HuH-7.5 (cell line): Measurements from ENCODE around the gene PAQR9.

ENCODE experiments used
- DNase-seq: peaks from one replicate; pipeline ENCODE4 v3.0.0; 2011; ENCODE audit warnings: low spot score

Gene PAQR9

DNA sequence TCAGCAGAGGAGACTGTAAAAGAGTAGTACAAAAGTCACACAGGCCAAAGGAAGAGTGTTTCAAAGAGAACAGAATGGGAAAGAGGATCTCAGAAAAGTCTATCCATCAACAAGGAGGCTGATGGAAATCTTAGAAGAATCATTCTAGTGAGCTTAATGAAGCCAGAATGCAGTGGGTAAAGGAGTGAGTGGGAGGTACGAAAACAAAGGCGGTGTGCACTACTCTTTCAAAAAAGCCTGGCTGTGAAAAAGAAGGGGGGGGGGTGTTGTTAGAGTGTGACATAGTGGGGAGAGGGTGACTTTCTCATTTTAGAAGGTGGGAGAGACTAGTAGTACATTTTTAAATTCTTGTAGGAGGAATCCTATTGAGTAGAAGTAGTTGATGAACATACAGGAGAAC, 11.7 kb downstream of the PAQR9 start:
- DNase-seq = no peak

DNA sequence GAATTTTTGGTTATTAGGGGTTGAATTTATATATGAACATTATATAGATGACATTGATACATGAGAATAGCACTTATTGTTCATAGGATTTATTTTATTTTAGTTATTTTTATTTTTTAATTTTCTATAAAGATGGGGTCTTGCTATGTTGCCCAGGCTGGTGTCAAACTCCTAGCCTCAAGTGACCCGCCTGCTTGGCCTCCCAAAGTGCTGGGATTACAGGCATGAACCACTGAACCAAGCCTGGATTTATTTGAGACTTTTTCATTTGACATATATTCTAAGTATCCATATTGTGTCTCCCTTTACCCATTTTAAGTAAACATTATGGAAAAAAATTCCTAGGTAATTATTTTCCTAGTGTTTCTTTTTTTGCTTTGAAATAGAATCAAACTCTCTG, 12.5 kb downstream of the PAQR9 start:
- DNase-seq = no peak

GRCh38 chr3:142947799-142948575, 15.5 kb downstream of the PAQR9 start:
- no peak for DNase-seq

DNA sequence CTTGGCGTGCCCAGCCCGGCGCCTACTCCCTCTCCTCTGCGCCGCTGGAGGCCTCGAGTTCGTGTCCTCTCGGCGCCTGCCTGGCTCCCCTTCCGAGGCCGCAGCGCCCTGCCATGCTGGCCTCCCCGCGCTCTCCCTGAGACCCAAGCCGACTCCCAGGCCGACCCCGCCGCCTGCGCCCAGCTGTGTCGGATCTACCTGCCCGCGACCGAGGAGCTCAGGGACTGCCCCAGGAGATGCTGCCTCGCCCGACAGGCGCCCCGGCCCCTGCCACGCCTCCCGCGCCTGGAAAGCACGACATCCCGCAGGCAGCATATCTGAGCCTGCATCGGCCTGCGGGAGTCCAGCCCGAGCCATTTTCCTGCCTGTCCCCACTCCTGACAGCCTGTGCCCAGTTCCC, 16.1 kb downstream of the PAQR9 start:
- DNase-seq = no peak

- DNase-seq = no peak
Measured at GRCh38 chr3:142946861-142947260, 16.6 kb downstream of the PAQR9 start.

GRCh38 chr3:142945023-142945422, 18.5 kb downstream of the PAQR9 start:
- no peak for DNase-seq

DNA sequence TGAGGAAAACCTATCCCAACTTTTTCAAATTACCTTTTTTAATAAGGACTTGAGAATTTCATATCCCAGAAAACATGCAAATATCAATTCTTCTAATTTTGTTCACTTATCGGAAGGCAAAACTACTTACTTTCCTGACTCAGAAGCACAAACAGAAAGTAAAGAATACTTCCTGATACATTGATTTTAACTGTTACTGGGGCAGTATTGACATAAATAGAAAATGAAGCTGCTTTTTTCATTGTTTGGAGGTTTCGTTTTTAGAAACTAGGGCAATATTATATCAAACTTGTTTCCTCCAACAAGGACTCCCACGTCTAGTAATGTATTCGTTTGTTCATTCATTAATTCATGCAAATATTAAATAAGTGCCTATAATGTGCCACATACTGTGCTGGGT, 19.1 kb downstream of the PAQR9 start:
- DNase-seq = no peak

- DNase-seq = no peak
Measured at GRCh38 chr3:142943870-142944269, 19.6 kb downstream of the PAQR9 start.

- no peak for DNase-seq
Measured at GRCh38 chr3:142943349-142943748, 20.1 kb downstream of the PAQR9 start.

- peak; percentile 67 for DNase-seq
Measured at GRCh38 chr3:142941373-142942123, 21.9 kb downstream of the PAQR9 start.

DNA sequence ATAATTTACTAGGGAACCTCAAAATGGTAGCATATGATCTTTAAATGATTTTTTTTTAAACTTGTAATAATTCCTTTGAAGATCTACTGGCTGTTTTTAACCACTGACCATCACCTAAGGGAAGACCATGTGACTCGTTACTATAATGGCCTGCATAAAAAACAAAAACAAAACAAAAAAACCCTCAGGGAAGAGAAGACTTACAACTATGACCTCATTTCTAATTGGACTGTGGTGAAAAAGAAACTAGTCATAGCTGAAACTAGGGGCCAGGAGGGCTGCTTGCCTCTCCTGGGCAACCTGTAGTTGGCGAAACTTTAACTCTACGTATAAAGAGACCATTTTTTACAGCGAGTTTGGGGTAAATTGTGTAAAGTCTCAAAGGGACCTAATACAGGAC, 23.0 kb downstream of the PAQR9 start:
- no peak for DNase-seq

GRCh38 chr3:142940000-142940399, 23.5 kb downstream of the PAQR9 start:
- DNase-seq = no peak

DNA sequence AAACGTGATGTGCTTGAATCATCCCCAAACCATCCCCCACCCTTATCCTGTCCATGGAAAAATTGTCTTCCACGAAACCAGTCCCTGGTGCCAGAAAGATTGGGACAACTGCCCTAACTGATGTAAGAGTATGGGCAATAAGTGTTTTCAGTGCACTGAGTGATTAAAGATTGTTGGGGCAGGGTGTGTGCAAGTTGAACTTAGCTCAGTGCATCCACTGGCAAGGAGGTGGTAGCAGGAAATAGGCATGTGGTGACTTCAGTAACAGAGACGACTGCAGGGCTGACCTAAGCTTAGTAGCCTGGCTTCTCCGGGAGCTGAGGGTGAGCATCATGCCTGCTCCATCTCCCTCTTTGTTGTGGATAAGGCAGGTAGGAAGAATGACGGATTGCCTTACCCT, 27.5 kb downstream of the PAQR9 start:
- no peak for DNase-seq

GRCh38 chr3:142934887-142935269, 28.6 kb downstream of the PAQR9 start:
- no peak for DNase-seq

GRCh38 chr3:142934128-142934886, 29.2 kb downstream of the PAQR9 start:
- DNase-seq = no peak

- no peak for DNase-seq
Measured at GRCh38 chr3:142931222-142931621, 32.3 kb downstream of the PAQR9 start.

DNA sequence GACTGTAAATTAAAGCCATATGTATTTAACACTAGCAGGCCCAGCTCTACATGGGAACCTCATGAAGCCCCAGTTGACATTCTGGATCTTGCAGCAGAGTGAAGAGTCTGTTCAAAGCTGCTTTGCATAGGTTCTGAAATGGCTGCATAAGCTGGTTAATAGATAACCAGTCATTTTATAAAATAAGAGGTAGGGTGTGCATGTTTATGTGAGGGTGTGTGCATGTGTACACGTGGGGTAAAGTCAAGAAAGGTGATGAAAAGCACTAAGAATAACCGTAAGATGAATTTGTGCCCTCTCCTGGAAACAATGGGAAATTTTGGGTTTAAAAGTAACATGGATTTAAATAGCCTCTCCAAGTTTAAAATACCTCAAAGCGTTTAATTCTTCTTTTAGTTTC, 33.0 kb downstream of the PAQR9 start:
- DNase-seq = no peak

DNA sequence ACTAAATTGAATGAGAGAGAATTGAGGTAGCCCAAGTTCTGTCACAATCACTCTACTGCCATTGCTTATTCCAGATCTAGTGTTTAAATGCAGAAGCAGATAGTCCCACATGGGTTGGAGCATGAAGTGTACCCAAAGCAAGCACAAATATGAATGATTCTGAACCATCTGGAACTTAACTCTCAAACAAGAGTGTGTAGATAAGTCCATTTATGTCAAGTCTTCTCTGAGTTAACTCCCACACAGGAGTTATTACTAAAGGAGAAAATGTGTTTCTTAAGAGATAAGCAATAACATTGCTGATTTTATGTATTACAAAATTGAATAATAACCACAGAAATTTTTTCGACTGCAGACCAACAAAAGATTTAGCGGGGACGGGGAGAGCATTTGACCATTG, 33.6 kb downstream of the PAQR9 start:
- DNase-seq = no peak

DNA sequence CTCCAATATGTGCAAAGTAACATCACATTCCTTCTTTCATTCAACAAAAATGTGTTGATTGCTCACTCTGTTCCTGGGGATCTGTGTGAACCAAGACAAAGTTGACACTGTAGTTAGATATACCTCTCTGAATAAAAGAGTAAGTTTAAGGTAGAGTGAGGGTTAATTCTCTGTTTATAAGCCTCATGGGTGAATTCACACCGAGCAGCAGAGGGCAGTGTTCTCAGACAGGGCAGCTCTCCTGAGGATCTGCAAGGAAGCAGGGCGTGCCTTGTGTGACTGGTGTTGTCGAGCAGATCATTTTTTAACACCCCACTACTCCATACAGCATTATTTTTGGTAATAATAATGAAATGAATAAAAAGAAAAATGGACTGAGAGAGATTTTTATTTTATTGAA, 34.4 kb downstream of the PAQR9 start:
- no peak for DNase-seq

GRCh38 chr3:142926368-142926944, 37.0 kb downstream of the PAQR9 start:
- DNase-seq = no peak

- no peak for DNase-seq
Measured at GRCh38 chr3:142925140-142925539, 38.3 kb downstream of the PAQR9 start.

- DNase-seq = no peak
Measured at GRCh38 chr3:142923694-142924093, 39.8 kb downstream of the PAQR9 start.

DNA sequence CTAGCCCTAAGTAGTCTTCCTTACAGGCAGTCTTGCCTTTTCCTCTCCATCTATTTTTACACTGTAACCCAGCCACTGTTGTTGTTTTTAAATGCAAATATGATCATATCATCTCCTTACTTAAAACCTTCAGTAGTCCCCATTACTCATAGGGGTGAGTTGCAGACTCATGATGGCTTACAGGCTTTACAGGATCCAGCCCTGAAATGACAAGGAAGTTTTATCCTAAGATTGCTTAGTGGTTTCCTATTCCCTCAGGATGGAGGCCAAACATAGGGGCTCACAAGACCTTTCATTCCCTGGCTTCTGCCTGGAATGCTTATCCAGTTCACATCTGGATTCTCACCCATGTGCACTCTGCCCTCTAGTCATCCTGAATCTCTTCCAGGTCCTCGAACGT, 46.9 kb downstream of the PAQR9 start:
- DNase-seq = no peak
